DND-41 (cell line): ENCODE data around the gene DOC2A.

ENCODE experiments used
- CTCF ChIP-seq: IDR thresholded peaks from 2 replicates; pipeline ENCODE4 v1.5.1; 2012; ENCODE audit warnings: borderline replicate concordance, low read length, moderate library complexity, mild to moderate bottlenecking; ENCODE audit not compliant: poor library complexity, severe bottlenecking; ENCODE audit errors: extremely low read depth
- EZH2 ChIP-seq: IDR thresholded peaks from 3 replicates; pipeline ENCODE4 v1.6.1; 2012; ENCODE audit warnings: borderline replicate concordance, low read depth, mild to moderate bottlenecking, moderate library complexity, low read length, inconsistent platforms; ENCODE audit not compliant: severe bottlenecking

- TF ChIP-seq CTCF: no peak
- TF ChIP-seq EZH2: no peak
Observed at GRCh38 chr16:30003670-30004423, 7.0 kb downstream of the DOC2A start.
